ENCODE measurements around the gene EXOSC2. TPM values are rescaled to one million over a fixed set of nuclear protein-coding genes. Genes with fewer than 3 reads are reported as not detected.

The EXOSC2 gene
- polyA plus RNA-seq, 1 donor from 2014 or later, result 36.3 TPM

DNA sequence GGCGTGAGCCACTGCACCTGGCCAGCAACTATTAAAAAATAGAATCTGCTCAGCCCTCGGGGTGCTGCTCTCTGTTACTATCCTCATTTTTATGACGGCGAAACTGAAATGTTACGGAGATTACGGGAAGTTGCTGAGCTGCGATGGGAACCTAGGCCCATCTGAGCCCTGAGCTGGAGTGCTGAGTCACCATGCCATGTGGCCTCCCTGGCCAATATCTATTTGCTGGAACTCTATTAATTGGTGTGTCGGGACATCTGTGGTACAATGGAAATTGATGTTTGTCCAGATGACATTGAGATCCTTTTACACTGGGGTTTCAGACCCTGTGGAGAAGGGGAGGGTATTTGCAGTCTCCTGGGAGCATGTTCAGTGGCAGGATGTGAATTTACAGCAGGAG, 21.1 kb upstream of the EXOSC2 start:
- no peaks in the 10 kb centered on the region for H3K9me2 ChIP-seq (ENCODE audit: insufficient read depth, low read length)
- H3F3A ChIP-seq (ENCODE audit: insufficient read depth, low read length, poor library complexity, severe bottlenecking), result no peaks in the 10 kb centered on the region
- H3K79me2 ChIP-seq (replicated peaks; ENCODE audit: insufficient read depth, low read length), result no peaks in the 10 kb centered on the region
- H3K9me3 ChIP-seq (ENCODE audit: low read length), result no peaks in the 10 kb centered on the region
- no peak overlapping the region for H3K27ac ChIP-seq (ENCODE audit: low read length)
- H3K4me2 ChIP-seq (ENCODE audit: low read length), result no peak overlapping the region
- H3K4me3 ChIP-seq (ENCODE audit: low read length), result no peak overlapping the region
- TF ChIP-seq POLR2AphosphoS5 (IDR thresholded peaks at IDR 0.05) (no peak), EZH2 (IDR thresholded peaks at IDR 0.05; ENCODE audit: borderline replicate concordance, insufficient read depth, low read length, poor library complexity, severe bottlenecking) (no peak), RAD21 (conservative IDR thresholded peaks at IDR 0.05) (no peak), TAF1 (IDR thresholded peaks at IDR 0.05; ENCODE audit: low read depth) (no peak), EP300 (conservative IDR thresholded peaks at IDR 0.05; ENCODE audit: poor library complexity, severe bottlenecking) (no peak), MXI1 (conservative IDR thresholded peaks at IDR 0.05; ENCODE audit: poor library complexity, severe bottlenecking) (no peak), SMC3 (conservative IDR thresholded peaks at IDR 0.05; ENCODE audit: poor library complexity) (no peak)
- TF ChIP-seq, protein P1, sequence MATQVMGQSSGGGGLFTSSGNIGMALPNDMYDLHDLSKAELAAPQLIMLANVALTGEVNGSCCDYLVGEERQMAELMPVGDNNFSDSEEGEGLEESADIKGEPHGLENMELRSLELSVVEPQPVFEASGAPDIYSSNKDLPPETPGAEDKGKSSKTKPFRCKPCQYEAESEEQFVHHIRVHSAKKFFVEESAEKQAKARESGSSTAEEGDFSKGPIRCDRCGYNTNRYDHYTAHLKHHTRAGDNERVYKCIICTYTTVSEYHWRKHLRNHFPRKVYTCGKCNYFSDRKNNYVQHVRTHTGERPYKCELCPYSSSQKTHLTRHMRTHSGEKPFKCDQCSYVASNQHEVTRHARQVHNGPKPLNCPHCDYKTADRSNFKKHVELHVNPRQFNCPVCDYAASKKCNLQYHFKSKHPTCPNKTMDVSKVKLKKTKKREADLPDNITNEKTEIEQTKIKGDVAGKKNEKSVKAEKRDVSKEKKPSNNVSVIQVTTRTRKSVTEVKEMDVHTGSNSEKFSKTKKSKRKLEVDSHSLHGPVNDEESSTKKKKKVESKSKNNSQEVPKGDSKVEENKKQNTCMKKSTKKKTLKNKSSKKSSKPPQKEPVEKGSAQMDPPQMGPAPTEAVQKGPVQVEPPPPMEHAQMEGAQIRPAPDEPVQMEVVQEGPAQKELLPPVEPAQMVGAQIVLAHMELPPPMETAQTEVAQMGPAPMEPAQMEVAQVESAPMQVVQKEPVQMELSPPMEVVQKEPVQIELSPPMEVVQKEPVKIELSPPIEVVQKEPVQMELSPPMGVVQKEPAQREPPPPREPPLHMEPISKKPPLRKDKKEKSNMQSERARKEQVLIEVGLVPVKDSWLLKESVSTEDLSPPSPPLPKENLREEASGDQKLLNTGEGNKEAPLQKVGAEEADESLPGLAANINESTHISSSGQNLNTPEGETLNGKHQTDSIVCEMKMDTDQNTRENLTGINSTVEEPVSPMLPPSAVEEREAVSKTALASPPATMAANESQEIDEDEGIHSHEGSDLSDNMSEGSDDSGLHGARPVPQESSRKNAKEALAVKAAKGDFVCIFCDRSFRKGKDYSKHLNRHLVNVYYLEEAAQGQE (IDR thresholded peaks at IDR 0.05; ENCODE audit: borderline replicate concordance), result no peak
- TF ChIP-seq, protein P2, sequence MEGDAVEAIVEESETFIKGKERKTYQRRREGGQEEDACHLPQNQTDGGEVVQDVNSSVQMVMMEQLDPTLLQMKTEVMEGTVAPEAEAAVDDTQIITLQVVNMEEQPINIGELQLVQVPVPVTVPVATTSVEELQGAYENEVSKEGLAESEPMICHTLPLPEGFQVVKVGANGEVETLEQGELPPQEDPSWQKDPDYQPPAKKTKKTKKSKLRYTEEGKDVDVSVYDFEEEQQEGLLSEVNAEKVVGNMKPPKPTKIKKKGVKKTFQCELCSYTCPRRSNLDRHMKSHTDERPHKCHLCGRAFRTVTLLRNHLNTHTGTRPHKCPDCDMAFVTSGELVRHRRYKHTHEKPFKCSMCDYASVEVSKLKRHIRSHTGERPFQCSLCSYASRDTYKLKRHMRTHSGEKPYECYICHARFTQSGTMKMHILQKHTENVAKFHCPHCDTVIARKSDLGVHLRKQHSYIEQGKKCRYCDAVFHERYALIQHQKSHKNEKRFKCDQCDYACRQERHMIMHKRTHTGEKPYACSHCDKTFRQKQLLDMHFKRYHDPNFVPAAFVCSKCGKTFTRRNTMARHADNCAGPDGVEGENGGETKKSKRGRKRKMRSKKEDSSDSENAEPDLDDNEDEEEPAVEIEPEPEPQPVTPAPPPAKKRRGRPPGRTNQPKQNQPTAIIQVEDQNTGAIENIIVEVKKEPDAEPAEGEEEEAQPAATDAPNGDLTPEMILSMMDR (IDR thresholded peaks at IDR 0.05; ENCODE audit: poor library complexity, severe bottlenecking), result no peak
- H3K9ac ChIP-seq (ENCODE audit: low read length), result no peak overlapping the region
- no peaks in the 10 kb centered on the region for H4K20me1 ChIP-seq (ENCODE audit: insufficient read depth)
- peaks cover 9% of the 10 kb centered on the region for H3K27me3 ChIP-seq (ENCODE audit: insufficient read depth, low read depth, low read length)
- H3K36me3 ChIP-seq (ENCODE audit: insufficient read depth, low read length), result no peaks in the 10 kb centered on the region
- H2AFZ ChIP-seq (ENCODE audit: low read depth, low read length), result no peak overlapping the region

DNA sequence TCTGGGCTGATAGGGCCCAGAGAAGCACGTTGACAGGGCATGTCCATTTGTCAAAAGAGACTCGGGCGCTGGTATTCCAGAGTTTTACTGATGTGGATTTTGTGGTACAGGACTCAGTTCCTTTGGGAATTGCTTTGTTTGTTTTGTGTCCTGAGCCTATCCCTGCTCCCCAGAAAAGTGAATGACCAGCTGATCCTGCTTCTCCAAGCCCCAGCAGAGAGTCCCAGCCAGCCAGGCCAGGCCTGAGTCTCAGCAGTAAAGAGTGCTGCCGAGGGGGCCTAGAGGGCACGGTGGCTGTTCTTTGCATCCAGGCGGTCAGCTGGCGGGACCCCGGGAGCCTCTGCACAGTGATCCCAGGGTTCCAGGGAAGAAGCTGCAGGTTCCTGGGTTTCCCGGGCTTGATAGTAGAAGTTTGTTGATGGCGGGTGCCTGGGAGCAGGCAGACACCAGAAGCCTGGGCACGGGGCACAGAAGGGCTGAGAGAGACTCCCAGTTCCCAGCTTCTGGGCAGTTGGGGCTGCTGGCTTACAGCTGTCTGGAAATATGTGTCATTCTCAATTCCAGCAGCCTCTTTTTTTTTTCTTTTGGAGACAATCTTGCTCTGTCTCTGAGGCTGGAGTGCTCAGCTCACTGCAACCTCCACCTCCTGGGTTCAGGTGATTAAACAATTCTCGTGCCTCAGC, 20.5 kb upstream of the EXOSC2 start:
- no peaks in the 10 kb centered on the region for H3F3A ChIP-seq (ENCODE audit: insufficient read depth, low read length, poor library complexity, severe bottlenecking)
- no peaks in the 10 kb centered on the region for H3K9me3 ChIP-seq (ENCODE audit: low read length)
- peaks cover 3% of the 10 kb centered on the region for H3K27me3 ChIP-seq (ENCODE audit: insufficient read depth, low read depth, low read length)
- H3K9ac ChIP-seq (ENCODE audit: low read length), result no peak overlapping the region
- no peak overlapping the region for H3K4me2 ChIP-seq (ENCODE audit: low read length)
- no peak overlapping the region for H3K27ac ChIP-seq (ENCODE audit: low read length)
- H3K4me3 ChIP-seq (ENCODE audit: low read length), result no peak overlapping the region
- no peak overlapping the region for H2AFZ ChIP-seq (ENCODE audit: low read depth, low read length)
- H3K9me2 ChIP-seq (ENCODE audit: insufficient read depth, low read length), result no peaks in the 10 kb centered on the region
- no peaks in the 10 kb centered on the region for H3K36me3 ChIP-seq (ENCODE audit: insufficient read depth, low read length)
- H3K79me2 ChIP-seq (replicated peaks; ENCODE audit: insufficient read depth, low read length), result no peaks in the 10 kb centered on the region
- TF ChIP-seq, protein P1 (IDR thresholded peaks at IDR 0.05; ENCODE audit: borderline replicate concordance), result no peak
- no peak for TF ChIP-seq MXI1 (conservative IDR thresholded peaks at IDR 0.05; ENCODE audit: poor library complexity, severe bottlenecking)
- TF ChIP-seq EZH2 (IDR thresholded peaks at IDR 0.05; ENCODE audit: borderline replicate concordance, insufficient read depth, low read length, poor library complexity, severe bottlenecking), result no peak
- TF ChIP-seq SMC3 (conservative IDR thresholded peaks at IDR 0.05; ENCODE audit: poor library complexity), result no peak
- no peak for TF ChIP-seq TAF1 (IDR thresholded peaks at IDR 0.05; ENCODE audit: low read depth)
- no peak for TF ChIP-seq POLR2AphosphoS5 (IDR thresholded peaks at IDR 0.05)
- no peak for TF ChIP-seq RAD21 (conservative IDR thresholded peaks at IDR 0.05)
- TF ChIP-seq, protein P2 (IDR thresholded peaks at IDR 0.05; ENCODE audit: poor library complexity, severe bottlenecking), result no peak
- no peak for TF ChIP-seq EP300 (conservative IDR thresholded peaks at IDR 0.05; ENCODE audit: poor library complexity, severe bottlenecking)
- H4K20me1 ChIP-seq (ENCODE audit: insufficient read depth), result no peaks in the 10 kb centered on the region
